Left renal cortex interstitium (tissue), 4 donors: ENCODE results near the gene DMBX1. TPM values are rescaled to one million over a fixed set of nuclear protein-coding genes. Genes with fewer than 3 reads are reported as not detected.

Experiments
- DNase-seq, 4 donors: peaks; one replicate each; pipeline ENCODE4 v3.0.0-alpha.2; 2013; ENCODE audit warnings: low read depth in 4 of 4, low spot score in 2 of 4, missing footprints in 1 of 4
- polyA plus RNA-seq, 4 donors: library from polyadenylated mRNA; unstranded; fragments of 120-200 nt; gene quantifications; one replicate each; pipeline ENCODE4 v1.2.1, GENCODE V29; 2013; ENCODE audit not compliant: insufficient read length in 4 of 4

The DMBX1 gene
- polyA plus RNA-seq, 4 donors = 0.09 TPM; not detected in 3

- no peak for DNase-seq
These were observed 8.5 kb upstream of the DMBX1 start for GRCh38 chr1:46480959-46481646.

- DNase-seq = no peak
These were observed 7.7 kb upstream of the DMBX1 start for GRCh38 chr1:46481961-46482360.

GRCh38 chr1:46483589-46483988 lies 6.0 kb upstream of the DMBX1 start:
- DNase-seq = no peak

GRCh38 chr1:46484783-46485490 lies 4.7 kb upstream of the DMBX1 start:
- DNase-seq = no peak

- no peak for DNase-seq
These were observed 3.8 kb upstream of the DMBX1 start for GRCh38 chr1:46485564-46486431.

GRCh38 chr1:46486432-46487015 lies 3.1 kb upstream of the DMBX1 start:
- no peak for DNase-seq

- no peak for DNase-seq
These were observed 1.8 kb upstream of the DMBX1 start for GRCh38 chr1:46487818-46488218.

- no peak for DNase-seq
These were observed 1.1 kb upstream of the DMBX1 start for GRCh38 chr1:46488343-46489168.

GRCh38 chr1:46489169-46489637 lies 433 bp upstream of the DMBX1 start:
- DNase-seq = no peak

- no peak for DNase-seq
These were observed 695 bp downstream of the DMBX1 start for GRCh38 chr1:46490406-46490655.

- DNase-seq = peak in 1 of 4 donors; percentile 22
These were observed 1.2 kb downstream of the DMBX1 start for GRCh38 chr1:46490656-46491442.

- DNase-seq = no peak
These were observed 2.0 kb downstream of the DMBX1 start for GRCh38 chr1:46491443-46492268.

GRCh38 chr1:46492269-46492853 lies 2.7 kb downstream of the DMBX1 start:
- no peak for DNase-seq

GRCh38 chr1:46492871-46493270 lies 3.2 kb downstream of the DMBX1 start:
- DNase-seq = no peak

- DNase-seq = no peak
These were observed 3.8 kb downstream of the DMBX1 start for GRCh38 chr1:46493316-46494032.

GRCh38 chr1:46494910-46495309 lies 5.3 kb downstream of the DMBX1 start:
- no peak for DNase-seq

- DNase-seq = no peak
These were observed 6.1 kb downstream of the DMBX1 start for GRCh38 chr1:46495778-46496177.

GRCh38 chr1:46496505-46496904 lies 6.9 kb downstream of the DMBX1 start:
- DNase-seq = no peak
